Right lobe of liver (tissue), 6 donors: ENCODE results near the gene ZFR. TPM values are rescaled to one million over a fixed set of nuclear protein-coding genes. Genes with fewer than 3 reads are reported as not detected.

Source experiments
- ATAC-seq, 4 donors: fragments of 200-7000 bp; cut with Tn5 transposase; one replicate each; pipeline ENCODE4 v1.9.1; 2020; ENCODE audit warnings: mild to moderate bottlenecking in 4 of 4, moderate library complexity in 4 of 4
- DNase-seq, 3 donors: peaks; one replicate each; pipeline ENCODE4 v3.0.0-alpha.2; 2020
- H3K27ac ChIP-seq, 3 donors: fragments of 200-600 bp; one replicate each; pipeline ENCODE4 v1.8.0; 2022
- H3K27me3 ChIP-seq, 2 donors: fragments of 200-600 bp; one replicate each; pipeline ENCODE4 v1.8.0; 2022
- H3K36me3 ChIP-seq, 4 donors: fragments of 200-600 bp; sonication (generic) in 1 of 4; one replicate each; pipeline versions ENCODE4 v1.5.1 to v1.8.0; 2017 to 2022; ENCODE audit warnings: control low read depth in 1 of 4
- H3K4me1 ChIP-seq, 4 donors: fragments of 200-600 bp; sonication (generic) in 1 of 4; one replicate each; pipeline versions ENCODE4 v1.5.1 to v1.8.0; 2017 to 2022; ENCODE audit warnings: control low read depth in 1 of 4
- H3K4me3 ChIP-seq, 3 donors: fragments of 200-600 bp; one replicate each; pipeline ENCODE4 v1.8.0; 2022
- H3K9me3 ChIP-seq, 4 donors: fragments of 200-600 bp; sonication (generic) in 1 of 4; one replicate each; pipeline versions ENCODE4 v1.5.1 to v1.8.0; 2017 to 2022; ENCODE audit warnings: control low read depth in 1 of 4
- CTCF ChIP-seq, 4 donors: fragments of 200-600 bp in 3 of 4; fragments of 450-650 bp in 1 of 4; IDR thresholded peaks; one replicate each; pipeline versions ENCODE4 v1.5.1 to v1.8.0; 2016 to 2022; ENCODE audit warnings: antibody characterized with exemption in 4 of 4, mild to moderate bottlenecking in 2 of 4
- POLR2A ChIP-seq: fragments of 450-650 bp; IDR thresholded peaks from one replicate; pipeline ENCODE4 v1.6.1; 2017; ENCODE audit warnings: antibody characterized with exemption, mild to moderate bottlenecking
- WGBS: methylation state at CpG from one replicate; pipeline ENCODE4 v1.1.6; 2018; ENCODE audit warnings: low coverage, low lambda C conversion rate; ENCODE audit not compliant: insufficient coverage; ENCODE audit errors: missing lambda C conversion rate; 5-methylcytosine and 5-hydroxymethylcytosine counted together
- intact Hi-C, 2 donors: fragments of 100-400 bp; cut with DNase I; formaldehyde crosslinking; loops; one replicate each; pipeline versions ENCODE4 v1.11.2 to v1.14.1; 2022
- microRNA counts: library from miRNA; unstranded; fragments of <30 nt; microRNA quantifications from one replicate; lab custom pipeline; 2016
- microRNA-seq, 2 donors: library from miRNA; unstranded; fragments of <30 nt; microRNA quantifications; one replicate each; pipeline ENCODE4, GENCODE V29; 2019 to 2020
- small RNA-seq, 2 experiments: library from RNA; depleted of rRNA; stranded (forward); fragments of <200 nt; gene quantifications; one replicate each; pipeline ENCODE3, GENCODE V24; 2016
- total RNA-seq, 6 experiments: library from RNA; depleted of rRNA in 2 of 6; stranded (reverse); fragments of >200 nt in 2 of 6; fragmentation: NEBNext Ultra II Directional in 3 of 6; extraction: Animal tissue kit (Norgen Biotek cat#: 25700) in 3 of 6; gene quantifications; one replicate each; pipeline versions ENCODE4 v1.1.0 to v1.2.4, GENCODE V29; 2016 to 2023
- donor health status: DM: no; HTN: yes; CAD: no.
- donor health status: DM: no; HTN: no; CAD: no.
- donor health status: DM: no; HTN: no; CAD: no.
- donor health status: DM: no; HTN: yes; CAD: no.
- donor health status: DM: no; HTN: yes; CAD: no.

ZFR gene
- total RNA-seq, 6 experiments from 2014 or later: 19.8 to 36.8 (median 25.8) TPM

DNA sequence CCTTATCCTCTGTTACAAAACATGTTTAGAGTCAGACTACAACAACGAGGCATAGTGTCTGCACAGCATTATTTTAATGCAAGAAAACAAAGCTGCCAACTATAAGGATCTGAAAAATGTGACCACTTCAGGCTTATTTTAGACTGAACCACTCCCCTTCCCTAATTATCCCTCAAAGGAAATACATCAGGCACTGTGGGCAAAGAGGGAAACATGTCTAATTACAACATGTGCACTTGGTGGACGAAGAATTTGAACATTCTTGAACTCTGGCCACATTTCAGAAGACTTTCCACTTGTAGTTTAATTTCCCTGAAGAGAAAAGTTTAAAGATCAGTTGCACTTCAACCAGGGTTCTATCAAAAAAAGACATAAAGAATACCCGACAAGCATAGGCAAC lies 135.6 kb downstream of the ZFR start:
- no peaks in the 10 kb centered on the region for H3K27me3 ChIP-seq
- no peak overlapping the region for H3K4me3 ChIP-seq
- ATAC-seq (no peak), DNase-seq (no peak)
- no peaks in the 10 kb centered on the region for H3K36me3 ChIP-seq
- TF ChIP-seq POLR2A (no peak), CTCF (IDR thresholded peaks at IDR 0.05) (no peak)
- H3K4me1 ChIP-seq: peaks cover 0 to 55% (median 15%) of the 10 kb centered on the region in 4 donors
- intact Hi-C loops: no loop called here
- no peaks in the 10 kb centered on the region for H3K9me3 ChIP-seq
- WGBS: 27% methylated on average over 3 of the region's 3 CpGs
- H3K27ac ChIP-seq: peak overlapping the region in 2 of 3 donors; percentile 69 to 85

- DNase-seq: peak in 1 of 3 donors; percentile 58
- peak overlapping the region; percentile 37 to 85 (median 69) for H3K27ac ChIP-seq
- H3K27me3 ChIP-seq: no peaks in the 10 kb centered on the region
- intact Hi-C loops: no loop called here
- H3K9me3 ChIP-seq: no peaks in the 10 kb centered on the region
- no peak overlapping the region for H3K4me3 ChIP-seq
- peaks cover 0 to 63% (median 18%) of the 10 kb centered on the region in 4 donors for H3K4me1 ChIP-seq
- 17% methylated on average over 1 of the region's 4 CpGs for WGBS
- H3K36me3 ChIP-seq: no peaks in the 10 kb centered on the region
- peak; percentile 72 to 80 (median 76) for ATAC-seq
- TF ChIP-seq POLR2A: no peak
- no peak for TF ChIP-seq CTCF (IDR thresholded peaks at IDR 0.05)
Measured at GRCh38 chr5:32307769-32308194, 136.8 kb downstream of the ZFR start.

- Histone ChIP-seq H3K36me3 (no peaks in the 10 kb centered on the region), H3K27me3 (no peaks in the 10 kb centered on the region), H3K4me1 (peaks cover 0 to 57% (median 15%) of the 10 kb centered on the region in 4 donors), H3K27ac (no peak overlapping the region), H3K4me3 (no peak overlapping the region), H3K9me3 (no peaks in the 10 kb centered on the region)
- no peak for DNase-seq
- ATAC-seq: no peak
- no peak for TF ChIP-seq POLR2A
- no peak for TF ChIP-seq CTCF (IDR thresholded peaks at IDR 0.05)
- 76% methylated on average over 3 of the region's 5 CpGs for WGBS
- intact Hi-C loops: no loop called here
Measured at GRCh38 chr5:32304622-32305021, 139.9 kb downstream of the ZFR start.

MicroRNAs within 50 kb of the gene (microRNA counts, 767-probe panel; counts per million panel counts)
- microRNA hsa-miR-579 (lab: Ali Mortazavi, UCI): 237 counts per million

Small RNA genes within 50 kb of the gene (microRNA-seq; reads per million reads assigned to microRNA genes)
- 8.4 to 10.3 reads per million in 2 donors for gene MIR579

Small RNA genes within 50 kb of the gene (small RNA-seq; reads per million reads assigned to genes)
- gene MIR579 (0 reads per million in 2 experiments), gene RNU6-378P (0 reads per million in 2 experiments)

Other genes with a start within 250 kb of the ZFR start
- gene MTMR12, start 131.8 kb downstream of the ZFR start, total RNA-seq: 10 to 100 TPM; 14.9 to 22.9 (median 16.3) TPM
- 100 to 1,000 TPM in 3 of 6 experiments, 10 to 100 TPM in 3; 52.5 to 124 (median 94.9) TPM for gene SUB1, start 140.8 kb upstream of the ZFR start, total RNA-seq